Nephron (organoid): ENCODE results near the gene MRM3.
A peak's percentile ranks its signal among the peaks of the same experiment; 100 is the strongest.
"Not testable (repeated sequence)": the region's sequence is repeated elsewhere in the genome, so short reads cannot be mapped to it uniquely, and the experiment has no call there.

Source experiments
- H3K27ac Mint-ChIP-seq, 3 experiments: 2 replicates each; pipeline ENCODE4 v1.8.0; 2020; ENCODE audit warnings: mixed read lengths in 3 of 3, mild to moderate bottlenecking in 2 of 3, moderate library complexity in 1 of 3
- H3K27me3 Mint-ChIP-seq: 2 replicates; pipeline ENCODE4 v1.8.0; 2021; ENCODE audit warnings: low read depth, mild to moderate bottlenecking, moderate library complexity, mixed read lengths
- H3K36me3 Mint-ChIP-seq: 2 replicates; pipeline ENCODE4 v1.8.0; 2020; ENCODE audit warnings: low read depth, mixed read lengths
- H3K4me1 Mint-ChIP-seq: 2 replicates; pipeline ENCODE4 v1.8.0; 2020; ENCODE audit warnings: mixed read lengths
- H3K4me3 Mint-ChIP-seq, 3 experiments: 2 replicates each; pipeline ENCODE4 v1.8.0; 2020; ENCODE audit warnings: mild to moderate bottlenecking in 3 of 3, mixed read lengths in 3 of 3, moderate library complexity in 2 of 3
- H3K9me3 Mint-ChIP-seq: 2 replicates; pipeline ENCODE4 v1.8.0; 2020; ENCODE audit warnings: mixed read lengths
- CTCF ChIP-seq, 3 experiments: fragments of 200-600 bp; sonication (generic); IDR thresholded peaks; one replicate each; pipeline ENCODE4 v1.5.0; 2021; ENCODE audit warnings: antibody characterized with exemption in 3 of 3; ENCODE audit not compliant: unreplicated experiment in 3 of 3

MRM3 gene

GRCh38 chr17:784143-784542 is 2.0 kb downstream of the MRM3 start:
- Mint-ChIP-seq H3K36me3 (peaks cover 10% of the 10 kb centered on the region), H3K4me1 (peaks cover 23% of the 10 kb centered on the region), H3K27ac (no peak overlapping the region), H3K4me3 (peak overlapping the region; percentile 99 to 100 (median 99)), H3K9me3 (no peaks in the 10 kb centered on the region), H3K27me3 (no peaks in the 10 kb centered on the region)
- TF ChIP-seq CTCF (IDR thresholded peaks at IDR 0.05; ENCODE audit: unreplicated experiment in 3 of 3), result no peak

DNA sequence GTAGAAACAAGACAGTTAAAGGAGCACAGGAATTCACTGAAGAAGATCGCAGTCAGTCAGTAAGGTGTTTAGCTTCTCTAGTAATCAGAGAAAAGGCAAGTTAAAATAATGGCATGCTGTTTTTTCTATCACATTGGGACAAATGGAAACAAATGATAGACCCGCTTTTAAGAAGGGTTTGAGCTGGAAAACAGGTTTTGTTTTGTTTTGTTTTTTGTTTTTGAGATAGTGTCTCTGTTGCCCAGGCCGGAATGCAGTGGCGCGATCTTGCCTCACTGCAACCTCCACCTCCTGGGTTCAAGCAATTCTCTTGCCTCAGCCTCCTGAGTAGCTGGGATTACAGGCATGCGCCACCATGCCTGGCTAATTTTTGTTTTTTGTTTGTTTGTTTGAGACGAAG is 3.7 kb downstream of the MRM3 start:
- Mint-ChIP-seq H3K4me1 (peaks cover 23% of the 10 kb centered on the region), H3K36me3 (peaks cover 19% of the 10 kb centered on the region)
- not testable (repeated sequence) for H3K4me3 Mint-ChIP-seq, H3K9me3 Mint-ChIP-seq, H3K27ac Mint-ChIP-seq, H3K27me3 Mint-ChIP-seq

- Mint-ChIP-seq H3K9me3 (no peaks in the 10 kb centered on the region), H3K4me3 (no peak overlapping the region), H3K27ac (no peak overlapping the region), H3K4me1 (peaks cover 10% of the 10 kb centered on the region), H3K36me3 (peaks cover 33% of the 10 kb centered on the region), H3K27me3 (no peaks in the 10 kb centered on the region)
- no peak for TF ChIP-seq CTCF (IDR thresholded peaks at IDR 0.05; ENCODE audit: unreplicated experiment in 3 of 3)
Observed at GRCh38 chr17:787641-788221, 5.6 kb downstream of the MRM3 start.

DNA sequence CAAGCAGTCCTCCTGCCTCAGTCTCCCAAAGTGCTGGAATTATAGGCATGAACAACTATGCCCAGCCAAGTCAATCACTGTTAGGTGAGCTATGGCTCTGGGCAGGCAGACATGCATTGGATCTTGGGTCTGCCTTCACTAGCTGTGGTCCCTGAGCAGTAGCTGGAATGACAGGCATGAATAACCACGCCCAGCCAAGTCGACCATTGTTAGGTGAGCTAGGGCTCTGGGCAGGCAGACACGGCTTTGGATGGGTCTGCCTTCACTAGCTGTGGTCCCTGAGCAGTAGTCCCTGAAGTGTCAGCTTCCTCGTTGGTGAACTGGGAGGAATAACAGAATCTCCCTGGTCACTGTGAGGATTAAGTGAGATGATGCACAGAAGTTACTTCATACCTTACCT is 6.4 kb downstream of the MRM3 start:
- H3K27me3 Mint-ChIP-seq, result no peaks in the 10 kb centered on the region
- TF ChIP-seq CTCF (IDR thresholded peaks at IDR 0.05; ENCODE audit: unreplicated experiment in 3 of 3), result no peak
- no peak overlapping the region for H3K27ac Mint-ChIP-seq
- H3K9me3 Mint-ChIP-seq, result no peaks in the 10 kb centered on the region
- peaks cover 35% of the 10 kb centered on the region for H3K36me3 Mint-ChIP-seq
- H3K4me3 Mint-ChIP-seq, result no peak overlapping the region
- peaks cover 5% of the 10 kb centered on the region for H3K4me1 Mint-ChIP-seq

DNA sequence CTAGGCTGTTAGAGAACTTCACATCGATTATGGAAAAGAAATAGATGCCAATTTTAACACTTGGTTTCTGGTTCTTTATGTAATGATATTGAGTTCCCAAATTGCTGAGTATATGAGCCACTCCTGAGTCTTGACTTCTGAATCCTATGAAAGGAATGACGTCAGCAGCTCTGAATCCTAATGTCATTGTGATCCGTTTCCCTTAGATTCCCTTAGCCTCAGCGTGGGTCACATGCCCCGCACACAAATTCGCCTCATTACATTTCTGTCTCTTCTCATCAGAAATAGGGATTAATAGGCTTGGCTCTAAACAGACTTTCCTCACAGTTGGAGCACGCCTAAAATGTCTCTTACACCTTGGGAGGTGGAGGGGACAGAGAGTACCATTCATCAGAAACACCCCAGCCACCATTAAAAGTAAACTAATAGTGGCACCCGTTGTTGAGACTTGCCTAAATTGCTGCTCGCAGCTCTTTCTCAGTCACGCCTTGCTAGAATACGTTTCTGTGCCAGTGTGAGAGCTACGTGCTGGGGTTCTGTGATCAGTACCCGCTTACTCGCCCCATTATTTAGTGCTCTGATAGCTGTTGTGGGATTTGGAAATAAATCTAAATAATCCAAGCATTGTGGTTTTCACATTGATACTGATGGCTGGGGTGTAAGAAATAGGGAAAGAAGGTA is 7.1 kb downstream of the MRM3 start:
- Mint-ChIP-seq H3K36me3 (peaks cover 35% of the 10 kb centered on the region), H3K27me3 (no peaks in the 10 kb centered on the region), H3K9me3 (no peaks in the 10 kb centered on the region), H3K27ac (no peak overlapping the region), H3K4me3 (no peak overlapping the region), H3K4me1 (no peaks in the 10 kb centered on the region)
- no peak for TF ChIP-seq CTCF (IDR thresholded peaks at IDR 0.05; ENCODE audit: unreplicated experiment in 3 of 3)

- not testable (repeated sequence) for H3K9me3 Mint-ChIP-seq, H3K27me3 Mint-ChIP-seq, H3K4me1 Mint-ChIP-seq, H3K27ac Mint-ChIP-seq, H3K4me3 Mint-ChIP-seq
- H3K36me3 Mint-ChIP-seq, result peaks cover 38% of the 10 kb centered on the region
Observed at GRCh38 chr17:789931-790873, 8.0 kb downstream of the MRM3 start.

DNA sequence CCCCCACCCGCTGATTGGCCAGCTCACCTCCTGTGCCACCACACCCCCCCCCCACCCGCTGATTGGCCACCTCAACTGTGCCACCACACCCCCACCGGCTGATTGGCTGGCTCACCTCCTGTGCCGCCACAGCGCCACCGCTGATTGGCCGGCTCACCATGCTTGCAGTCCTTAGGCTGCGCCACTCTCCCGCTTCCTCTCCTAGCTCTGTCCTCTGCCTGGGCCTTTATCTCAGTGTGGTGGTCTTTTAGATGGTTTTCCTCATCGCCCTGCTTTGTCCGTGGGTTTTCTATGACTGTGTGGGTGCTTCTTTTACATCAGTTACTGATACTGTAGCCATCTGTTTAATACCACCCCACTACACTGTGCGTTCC is 8.7 kb downstream of the MRM3 start:
- not testable (repeated sequence) for H3K27me3 Mint-ChIP-seq, H3K9me3 Mint-ChIP-seq, H3K4me1 Mint-ChIP-seq, H3K4me3 Mint-ChIP-seq, H3K27ac Mint-ChIP-seq
- H3K36me3 Mint-ChIP-seq, result peaks cover 38% of the 10 kb centered on the region
